GM12878 (cell line): ENCODE results near the gene SPOCD1. TPM values are rescaled to one million over a fixed set of nuclear protein-coding genes. Genes with fewer than 3 reads are reported as not detected.

Experiments
- ATAC-seq: fragments of 200-7000 bp; cut with Tn5 transposase; 3 replicates; pipeline ENCODE4 v1.9.1; 2020; ENCODE audit warnings: mild to moderate bottlenecking, moderate library complexity
- BruUV-seq: library from RNA; stranded (reverse); fragments of 400-500 nt; replicated peaks from 2 replicates; lab custom pipeline; 2021; lab: Mats Ljungman, UMichigan
- CTCF ChIA-PET: fragments of 300-600 bp; sonication (Branson Sonifier 250); formaldehyde crosslinking; extraction: SDS; loops from one replicate; lab custom pipeline; 2021; ENCODE audit warnings: inconsistent platforms; lab: Yijun Ruan, JAX
- POLR2A ChIA-PET: fragments of 350-600 bp; formaldehyde crosslinking; extraction: SDS; loops from one replicate; lab custom pipeline; 2021; ENCODE audit warnings: inconsistent platforms; lab: Charles Lee
- RAD21 ChIA-PET: fragments of 300-600 bp; sonication (Branson Sonifier 250); formaldehyde crosslinking; loops from one replicate; lab custom pipeline; 2023; ENCODE audit warnings: antibody characterized with exemption; ENCODE audit not compliant: unreplicated experiment; lab: Charles Lee
- SMC1A ChIA-PET: fragments of 300-600 bp; sonication (Branson Sonifier 250); formaldehyde crosslinking; loops from one replicate; lab custom pipeline; 2023; ENCODE audit not compliant: unreplicated experiment, uncharacterized antibody; lab: Charles Lee
- DNase-seq: peaks from one replicate; pipeline ENCODE4 v3.0.0-alpha.2; 2011; ENCODE audit warnings: low read depth, low spot score
- FAIRE-seq: peaks from 3 replicates; lab custom pipeline; 2011; peaks lifted over from hg19 to GRCh38; lab: Jason Lieb, UNC
- H2AFZ ChIP-seq: 2 replicates; pipeline ENCODE4 v1.6.0; 2011; ENCODE audit warnings: low read depth, low read length, control low read depth; ENCODE audit not compliant: control insufficient read depth
- H3K27ac ChIP-seq: 2 replicates; pipeline ENCODE4 v1.5.1; 2011; ENCODE audit warnings: control low read depth; ENCODE audit not compliant: control insufficient read depth, insufficient read depth
- H3K27me3 ChIP-seq, 2 experiments: replicated peaks in 1 of 2; 2 replicates each; pipeline versions ENCODE4 v1.6.0 to v1.6.1; 2011; ENCODE audit warnings: low read length in 1 of 2; ENCODE audit not compliant: control insufficient read depth in 2 of 2, insufficient read depth in 2 of 2
- H3K36me3 ChIP-seq, 2 experiments: 2 replicates each; pipeline ENCODE4 v1.5.1; 2011; ENCODE audit warnings: low read length in 1 of 2; ENCODE audit not compliant: control insufficient read depth in 2 of 2, insufficient read depth in 2 of 2
- H3K4me1 ChIP-seq: 2 replicates; pipeline ENCODE4 v1.6.1; 2011; ENCODE audit warnings: mild to moderate bottlenecking, low read length, moderate library complexity, mixed read lengths; ENCODE audit not compliant: control insufficient read depth, insufficient read depth
- H3K4me2 ChIP-seq: 2 replicates; pipeline ENCODE4 v1.6.0; 2011; ENCODE audit warnings: control low read depth; ENCODE audit not compliant: control insufficient read depth, insufficient read depth
- H3K4me3 ChIP-seq: fragments of 200-600 bp; sonication (generic); 2 replicates; pipeline ENCODE4 v1.5.1; 2016
- H3K79me2 ChIP-seq: 2 replicates; pipeline ENCODE4 v1.6.0; 2011; ENCODE audit warnings: low read length; ENCODE audit not compliant: control insufficient read depth, insufficient read depth
- H3K9ac ChIP-seq: 2 replicates; pipeline ENCODE4 v1.8.0; 2011; ENCODE audit warnings: low read length, control low read depth, mixed read lengths; ENCODE audit not compliant: control insufficient read depth, insufficient read depth
- H3K9me3 ChIP-seq: replicated peaks from 3 replicates; pipeline ENCODE4 v1.5.1; 2011; ENCODE audit warnings: mild to moderate bottlenecking, low read length; ENCODE audit not compliant: control insufficient read depth, insufficient read depth
- H4K20me1 ChIP-seq: 2 replicates; pipeline ENCODE4 v1.6.0; 2011; ENCODE audit not compliant: control insufficient read depth, insufficient read depth
- BHLHE40 ChIP-seq, 2 experiments: fragments of 450-650 bp in 1 of 2; IDR thresholded peaks; 2 replicates each; pipeline ENCODE4 v1.6.1; 2011 to 2017; ENCODE audit warnings: low read depth in 2 of 2, borderline replicate concordance in 1 of 2, improper control_type of control experiment in 1 of 2, low read length in 1 of 2, mild to moderate bottlenecking in 1 of 2
- CHD1 ChIP-seq: IDR thresholded peaks from 2 replicates; pipeline ENCODE4 v1.6.1; 2012; ENCODE audit warnings: low read depth, low read length, improper control_type of control experiment
- CREB1 ChIP-seq: IDR thresholded peaks from 2 replicates; pipeline ENCODE4 v1.6.1; 2012; ENCODE audit warnings: low read depth, mild to moderate bottlenecking, inconsistent platforms
- EZH2 ChIP-seq: IDR thresholded peaks from 2 replicates; pipeline ENCODE4 v1.6.1; 2012; ENCODE audit warnings: low read depth, mild to moderate bottlenecking, control low read depth, inconsistent platforms, low read length, borderline replicate concordance; ENCODE audit not compliant: control insufficient read depth
- GABPA ChIP-seq: IDR thresholded peaks from 2 replicates; pipeline ENCODE4 v1.6.1; 2014; ENCODE audit warnings: antibody characterized with exemption, low read depth, mild to moderate bottlenecking, inconsistent platforms
- KLF5 ChIP-seq: fragments of 450-650 bp; IDR thresholded peaks from 2 replicates; pipeline ENCODE4 v1.6.1; 2014; ENCODE audit warnings: mild to moderate bottlenecking; ENCODE audit not compliant: partially characterized antibody
- MYB ChIP-seq: fragments of 150-350 bp; IDR thresholded peaks from 2 replicates; pipeline ENCODE4 v1.6.1; 2014; ENCODE audit warnings: mild to moderate bottlenecking, low read depth, low read length, borderline replicate concordance
- NR2F1 ChIP-seq: fragments of 450-650 bp; conservative IDR thresholded peaks from 2 replicates; pipeline ENCODE4 v1.6.1; 2017; ENCODE audit warnings: mild to moderate bottlenecking
- RB1 ChIP-seq: fragments of 450-650 bp; formaldehyde crosslinking; IDR thresholded peaks from 2 replicates; pipeline ENCODE4 v1.6.1; 2017; ENCODE audit warnings: mild to moderate bottlenecking, borderline replicate concordance
- SP1 ChIP-seq: IDR thresholded peaks from one replicate; pipeline ENCODE4 v1.6.1; 2011; ENCODE audit warnings: low read depth, low read length
- ZBED1 ChIP-seq: IDR thresholded peaks from 2 replicates; pipeline ENCODE4 v1.6.1; 2016; ENCODE audit warnings: borderline replicate concordance
- WGBS: methylation state at CpG from one replicate; pipeline ENCODE4 v1.1.6; 2016; ENCODE audit warnings: low lambda C conversion rate; ENCODE audit not compliant: insufficient replicate concordance, insufficient coverage; ENCODE audit errors: missing lambda C conversion rate; 5-methylcytosine and 5-hydroxymethylcytosine counted together
- in situ Hi-C: fragments of 300-500 bp; cut with MboI; formaldehyde crosslinking; loops from 9 replicates; pipeline ENCODE4 v1.14.3; 2018; ENCODE audit warnings: mixed read lengths
- intact Hi-C: fragments of 100-400 bp; cut with micrococcal nuclease; formaldehyde crosslinking; loops from one replicate; pipeline ENCODE4 v1.14.2; 2022; ENCODE audit not compliant: unreplicated experiment
- polyA plus RNA-seq, 11 experiments: library from polyadenylated mRNA; depleted of rRNA in 4 of 11; unstranded in 6 of 11; stranded (reverse) in 5 of 11; fragments of >200 nt; fragmentation: Nextera tagmentation in 4 of 11; fragmentation: Illumina TruSeq in 1 of 11; extraction: Ambion mirVana in 4 of 11; extraction: Trizol in 1 of 11; gene quantifications; 1 replicate in 1 of 11; 2 replicates in 10 of 11; pipeline versions ENCODE4 v1.2.1 to v1.2.3, GENCODE V29; 2011 to 2016; ENCODE audit warnings: inconsistent platforms in 2 of 11, missing spikeins in 2 of 11, low read depth in 1 of 11
- total RNA-seq, 4 experiments: library from RNA; depleted of rRNA in 3 of 4; stranded (reverse); fragments of >200 nt in 3 of 4; fragmentation: Illumina TruSeq in 1 of 4; extraction: Trizol in 1 of 4; gene quantifications; 2 replicates each; pipeline versions ENCODE4 v1.2.1 to v1.2.3, GENCODE V29; 2013 to 2021
- TF ChIP-seq, protein P1 (sequence below): fragments of 450-650 bp; IDR thresholded peaks from 2 replicates; pipeline ENCODE4 v1.6.1; 2017; ENCODE audit warnings: mild to moderate bottlenecking
- TF ChIP-seq, protein P2 (sequence below): IDR thresholded peaks from 2 replicates; pipeline ENCODE4 v1.6.1; 2012; ENCODE audit warnings: improper control_type of control experiment, low read depth, low read length; ENCODE audit not compliant: insufficient replicate concordance
- TF ChIP-seq, protein P3 (sequence below): fragments of 450-650 bp; IDR thresholded peaks from 2 replicates; pipeline ENCODE4 v1.6.1; 2018; ENCODE audit warnings: mild to moderate bottlenecking, low read depth, moderate library complexity; ENCODE audit not compliant: partially characterized antibody

SPOCD1 gene
- total and polyA plus RNA-seq, 10 of the 15 experiments (the other 5 are each of a cell fraction or from before 2014, with no cell fraction given), result 0.02 to 0.65 (median 0.13) TPM; not detected in 4

DNA sequence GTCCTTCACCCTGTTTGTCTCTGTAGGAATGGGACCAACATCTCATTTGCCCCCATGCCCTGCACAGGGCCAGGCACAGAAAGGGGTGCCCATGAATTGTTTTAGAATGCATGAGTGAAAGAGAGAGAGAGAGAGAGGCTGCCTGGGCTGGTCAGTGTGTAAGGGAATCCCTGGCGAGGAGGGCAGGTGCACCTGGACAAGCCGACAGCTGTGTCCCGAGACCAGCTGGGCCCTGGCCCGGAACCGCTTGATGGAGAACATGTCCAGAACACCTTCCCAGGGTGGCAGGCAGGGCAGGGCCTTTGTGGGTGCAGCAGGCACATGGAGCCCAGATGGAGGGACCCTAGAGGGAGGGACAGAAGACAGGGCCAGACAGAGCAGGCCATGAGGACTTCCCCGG, 22.7 kb downstream of the SPOCD1 start:
- ChIA-PET SMC1A (no interaction called here), RAD21 (interaction anchor here (0.9 to 2.3 kb wide), 2 partner anchors 129 to 171 kb away, joined by 3 to 6 read pairs; no protein-coding TSS in a partner anchor), CTCF (interaction anchor here (0.7 to 1.3 kb wide), 3 partner anchors 11 to 198 kb away, joined by 3 read pairs; no protein-coding TSS in a partner anchor), POLR2A (interaction anchor here (1.5 kb wide), 1 partner anchor 160 kb away, joined by 3 read pairs; no protein-coding TSS in a partner anchor)
- DNase-seq, result no peak
- no peaks in the 10 kb centered on the region for H4K20me1 ChIP-seq
- no TSS peak for BruUV-seq
- H3K79me2 ChIP-seq, result no peaks in the 10 kb centered on the region
- H3K4me3 ChIP-seq, result no peak overlapping the region
- no peak for ATAC-seq
- peaks cover 2% of the 10 kb centered on the region for H3K4me1 ChIP-seq
- no peaks in the 10 kb centered on the region; a peak in 3 of 4 replicates for H3K27me3 ChIP-seq
- H3K4me2 ChIP-seq, result no peak overlapping the region
- intact Hi-C loops, result no loop called here
- H3K36me3 ChIP-seq, result no peaks in the 10 kb centered on the region
- WGBS, result 19% methylated on average over 6 of the region's 6 CpGs
- H3K27ac ChIP-seq, result no peak overlapping the region
- H3K9ac ChIP-seq, result no peak overlapping the region
- no peak overlapping the region for H2AFZ ChIP-seq
- H3K9me3 ChIP-seq, result no peaks in the 10 kb centered on the region
- in situ Hi-C loops, result no loop called here
- no peak for FAIRE-seq
- TF ChIP-seq BHLHE40 (IDR thresholded peaks at IDR 0.05; ENCODE audit: borderline replicate concordance in 1 of 2, low read depth in 2 of 2, low read length in 1 of 2), result no peak
- TF ChIP-seq, protein P1, sequence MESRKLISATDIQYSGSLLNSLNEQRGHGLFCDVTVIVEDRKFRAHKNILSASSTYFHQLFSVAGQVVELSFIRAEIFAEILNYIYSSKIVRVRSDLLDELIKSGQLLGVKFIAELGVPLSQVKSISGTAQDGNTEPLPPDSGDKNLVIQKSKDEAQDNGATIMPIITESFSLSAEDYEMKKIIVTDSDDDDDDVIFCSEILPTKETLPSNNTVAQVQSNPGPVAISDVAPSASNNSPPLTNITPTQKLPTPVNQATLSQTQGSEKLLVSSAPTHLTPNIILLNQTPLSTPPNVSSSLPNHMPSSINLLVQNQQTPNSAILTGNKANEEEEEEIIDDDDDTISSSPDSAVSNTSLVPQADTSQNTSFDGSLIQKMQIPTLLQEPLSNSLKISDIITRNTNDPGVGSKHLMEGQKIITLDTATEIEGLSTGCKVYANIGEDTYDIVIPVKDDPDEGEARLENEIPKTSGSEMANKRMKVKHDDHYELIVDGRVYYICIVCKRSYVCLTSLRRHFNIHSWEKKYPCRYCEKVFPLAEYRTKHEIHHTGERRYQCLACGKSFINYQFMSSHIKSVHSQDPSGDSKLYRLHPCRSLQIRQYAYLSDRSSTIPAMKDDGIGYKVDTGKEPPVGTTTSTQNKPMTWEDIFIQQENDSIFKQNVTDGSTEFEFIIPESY, result no peak
- no peak for TF ChIP-seq ZBED1
- TF ChIP-seq KLF5, result no peak
- no peak for TF ChIP-seq GABPA
- no peak for TF ChIP-seq RB1
- TF ChIP-seq SP1, result no peak
- no peak for TF ChIP-seq NR2F1
- no peak for TF ChIP-seq CREB1
- no peak for TF ChIP-seq EZH2
- TF ChIP-seq, protein P2, sequence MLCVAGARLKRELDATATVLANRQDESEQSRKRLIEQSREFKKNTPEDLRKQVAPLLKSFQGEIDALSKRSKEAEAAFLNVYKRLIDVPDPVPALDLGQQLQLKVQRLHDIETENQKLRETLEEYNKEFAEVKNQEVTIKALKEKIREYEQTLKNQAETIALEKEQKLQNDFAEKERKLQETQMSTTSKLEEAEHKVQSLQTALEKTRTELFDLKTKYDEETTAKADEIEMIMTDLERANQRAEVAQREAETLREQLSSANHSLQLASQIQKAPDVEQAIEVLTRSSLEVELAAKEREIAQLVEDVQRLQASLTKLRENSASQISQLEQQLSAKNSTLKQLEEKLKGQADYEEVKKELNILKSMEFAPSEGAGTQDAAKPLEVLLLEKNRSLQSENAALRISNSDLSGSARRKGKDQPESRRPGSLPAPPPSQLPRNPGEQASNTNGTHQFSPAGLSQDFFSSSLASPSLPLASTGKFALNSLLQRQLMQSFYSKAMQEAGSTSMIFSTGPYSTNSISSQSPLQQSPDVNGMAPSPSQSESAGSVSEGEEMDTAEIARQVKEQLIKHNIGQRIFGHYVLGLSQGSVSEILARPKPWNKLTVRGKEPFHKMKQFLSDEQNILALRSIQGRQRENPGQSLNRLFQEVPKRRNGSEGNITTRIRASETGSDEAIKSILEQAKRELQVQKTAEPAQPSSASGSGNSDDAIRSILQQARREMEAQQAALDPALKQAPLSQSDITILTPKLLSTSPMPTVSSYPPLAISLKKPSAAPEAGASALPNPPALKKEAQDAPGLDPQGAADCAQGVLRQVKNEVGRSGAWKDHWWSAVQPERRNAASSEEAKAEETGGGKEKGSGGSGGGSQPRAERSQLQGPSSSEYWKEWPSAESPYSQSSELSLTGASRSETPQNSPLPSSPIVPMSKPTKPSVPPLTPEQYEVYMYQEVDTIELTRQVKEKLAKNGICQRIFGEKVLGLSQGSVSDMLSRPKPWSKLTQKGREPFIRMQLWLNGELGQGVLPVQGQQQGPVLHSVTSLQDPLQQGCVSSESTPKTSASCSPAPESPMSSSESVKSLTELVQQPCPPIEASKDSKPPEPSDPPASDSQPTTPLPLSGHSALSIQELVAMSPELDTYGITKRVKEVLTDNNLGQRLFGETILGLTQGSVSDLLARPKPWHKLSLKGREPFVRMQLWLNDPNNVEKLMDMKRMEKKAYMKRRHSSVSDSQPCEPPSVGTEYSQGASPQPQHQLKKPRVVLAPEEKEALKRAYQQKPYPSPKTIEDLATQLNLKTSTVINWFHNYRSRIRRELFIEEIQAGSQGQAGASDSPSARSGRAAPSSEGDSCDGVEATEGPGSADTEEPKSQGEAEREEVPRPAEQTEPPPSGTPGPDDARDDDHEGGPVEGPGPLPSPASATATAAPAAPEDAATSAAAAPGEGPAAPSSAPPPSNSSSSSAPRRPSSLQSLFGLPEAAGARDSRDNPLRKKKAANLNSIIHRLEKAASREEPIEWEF, result no peak
- no peak for TF ChIP-seq CHD1
- TF ChIP-seq MYB, result no peak
- TF ChIP-seq, protein P3, sequence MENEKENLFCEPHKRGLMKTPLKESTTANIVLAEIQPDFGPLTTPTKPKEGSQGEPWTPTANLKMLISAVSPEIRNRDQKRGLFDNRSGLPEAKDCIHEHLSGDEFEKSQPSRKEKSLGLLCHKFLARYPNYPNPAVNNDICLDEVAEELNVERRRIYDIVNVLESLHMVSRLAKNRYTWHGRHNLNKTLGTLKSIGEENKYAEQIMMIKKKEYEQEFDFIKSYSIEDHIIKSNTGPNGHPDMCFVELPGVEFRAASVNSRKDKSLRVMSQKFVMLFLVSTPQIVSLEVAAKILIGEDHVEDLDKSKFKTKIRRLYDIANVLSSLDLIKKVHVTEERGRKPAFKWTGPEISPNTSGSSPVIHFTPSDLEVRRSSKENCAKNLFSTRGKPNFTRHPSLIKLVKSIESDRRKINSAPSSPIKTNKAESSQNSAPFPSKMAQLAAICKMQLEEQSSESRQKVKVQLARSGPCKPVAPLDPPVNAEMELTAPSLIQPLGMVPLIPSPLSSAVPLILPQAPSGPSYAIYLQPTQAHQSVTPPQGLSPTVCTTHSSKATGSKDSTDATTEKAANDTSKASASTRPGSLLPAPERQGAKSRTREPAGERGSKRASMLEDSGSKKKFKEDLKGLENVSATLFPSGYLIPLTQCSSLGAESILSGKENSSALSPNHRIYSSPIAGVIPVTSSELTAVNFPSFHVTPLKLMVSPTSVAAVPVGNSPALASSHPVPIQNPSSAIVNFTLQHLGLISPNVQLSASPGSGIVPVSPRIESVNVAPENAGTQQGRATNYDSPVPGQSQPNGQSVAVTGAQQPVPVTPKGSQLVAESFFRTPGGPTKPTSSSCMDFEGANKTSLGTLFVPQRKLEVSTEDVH, result no peak
